Iris pigment epithelial cell (primary cell): ENCODE measurements around the gene LDAF1.
"Not testable (repeated sequence)": the region's sequence is repeated elsewhere in the genome, so short reads cannot be mapped to it uniquely, and the experiment has no call there.

Experiments used
- DNase-seq: peaks from one replicate; pipeline ENCODE4 v3.0.0-alpha.2; 2011; ENCODE audit warnings: low read depth

The LDAF1 gene

GRCh38 chr16:21158208-21159110 is at the start of gene LDAF1:
Gene LDAF1 (plus strand): TSS chr16:21158674. CDS start chr16:21161183, 2,509 bp downstream.
- DNase-seq: peak; percentile 79

GRCh38 chr16:21115551-21115950 is 42.9 kb upstream of the LDAF1 start:
- DNase-seq: not testable (repeated sequence)

- DNase-seq: peak; percentile 13
Measured at GRCh38 chr16:21116148-21116693, 42.3 kb upstream of the LDAF1 start.

GRCh38 chr16:21117567-21117966 is 40.9 kb upstream of the LDAF1 start:
- DNase-seq: no peak

DNA sequence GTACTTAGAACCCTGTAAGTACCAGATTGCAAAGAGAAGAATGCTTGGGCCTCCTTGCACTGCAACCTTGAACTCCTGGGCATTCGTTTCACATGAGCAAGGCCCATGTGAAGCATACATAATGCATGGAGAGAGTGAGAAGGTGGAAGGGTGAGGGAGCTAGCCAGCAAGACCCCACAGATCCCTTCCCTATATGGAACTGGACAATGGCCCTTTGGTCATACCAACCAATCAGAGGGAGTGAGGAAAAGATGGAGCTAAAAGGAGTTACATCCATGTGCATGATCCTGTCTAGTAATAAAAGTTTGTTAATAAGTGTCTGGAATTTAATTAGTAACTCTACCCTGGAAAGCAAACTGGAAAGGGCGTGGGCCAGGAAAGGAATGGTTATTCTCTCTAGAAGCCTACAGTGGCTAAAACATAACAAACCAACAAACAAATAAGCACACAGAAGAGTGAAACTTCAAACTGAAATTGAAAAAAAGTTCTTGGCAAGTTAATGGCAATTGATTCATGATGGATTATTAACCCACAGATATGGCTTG is 37.4 kb upstream of the LDAF1 start:
- no peak for DNase-seq

- no peak for DNase-seq
Measured at GRCh38 chr16:21125191-21125590, 33.3 kb upstream of the LDAF1 start.

GRCh38 chr16:21126518-21126917 is 32.0 kb upstream of the LDAF1 start:
- no peak for DNase-seq

GRCh38 chr16:21128991-21129390 is 29.5 kb upstream of the LDAF1 start:
- no peak for DNase-seq

DNA sequence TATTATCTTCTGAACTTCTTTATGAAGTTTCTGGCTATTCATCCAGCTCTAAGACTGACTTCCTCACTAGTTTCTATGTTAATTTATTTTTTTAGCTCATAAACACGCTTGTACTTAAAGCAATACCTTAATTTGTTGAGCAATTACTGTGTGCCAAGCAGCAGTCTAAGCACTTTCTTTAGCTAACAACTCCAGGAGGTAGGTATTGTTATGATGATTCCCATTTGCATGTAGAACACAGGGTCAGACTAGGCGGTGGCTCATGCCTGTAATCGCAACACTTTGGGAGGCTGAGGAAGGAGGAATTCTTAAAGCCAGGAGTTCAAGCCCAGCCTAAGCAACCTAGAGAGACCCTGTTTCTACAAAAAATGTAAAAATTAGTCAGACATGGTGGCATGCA is 27.7 kb upstream of the LDAF1 start:
- DNase-seq: no peak

- DNase-seq: no peak
Measured at GRCh38 chr16:21134053-21134452, 24.4 kb upstream of the LDAF1 start.

GRCh38 chr16:21145738-21146137 is 12.7 kb upstream of the LDAF1 start:
- no peak for DNase-seq

DNA sequence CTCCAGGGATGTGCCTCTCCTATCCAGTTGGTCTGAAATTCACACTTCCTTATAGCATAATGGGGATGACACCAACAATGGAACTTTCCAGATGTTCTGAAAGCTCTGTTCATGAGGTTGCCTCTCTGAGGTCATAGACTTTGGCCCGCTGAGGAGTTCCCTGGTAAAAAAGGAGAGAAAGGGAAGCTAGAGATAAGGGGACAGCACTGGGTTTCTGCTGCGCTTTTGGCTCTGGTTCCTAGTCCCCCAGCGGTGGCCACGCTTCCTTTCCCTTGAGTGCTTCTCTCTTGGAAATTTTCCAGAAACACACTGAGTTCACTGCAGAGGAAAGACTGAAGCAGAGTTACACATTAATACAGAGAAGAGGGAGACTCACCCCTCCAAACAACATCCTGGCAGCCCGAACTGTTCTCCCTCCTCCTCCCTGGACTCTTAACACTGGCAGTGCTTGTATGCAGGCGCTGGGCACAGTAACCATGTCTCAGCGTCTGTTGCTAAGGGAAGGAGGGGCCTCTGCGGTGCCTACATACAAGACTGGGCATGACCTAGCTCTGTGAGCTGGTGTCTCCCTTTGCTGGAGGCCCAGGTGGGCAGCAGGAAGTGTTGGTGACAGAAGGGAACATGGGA is 8.0 kb upstream of the LDAF1 start, which contains the start of gene DNAH3:
Gene DNAH3, minus strand, starts transcription at position 472 of the 627 bp plus-strand sequence. CDS start 527 bp downstream, outside the sequence.
- DNase-seq: no peak

DNA sequence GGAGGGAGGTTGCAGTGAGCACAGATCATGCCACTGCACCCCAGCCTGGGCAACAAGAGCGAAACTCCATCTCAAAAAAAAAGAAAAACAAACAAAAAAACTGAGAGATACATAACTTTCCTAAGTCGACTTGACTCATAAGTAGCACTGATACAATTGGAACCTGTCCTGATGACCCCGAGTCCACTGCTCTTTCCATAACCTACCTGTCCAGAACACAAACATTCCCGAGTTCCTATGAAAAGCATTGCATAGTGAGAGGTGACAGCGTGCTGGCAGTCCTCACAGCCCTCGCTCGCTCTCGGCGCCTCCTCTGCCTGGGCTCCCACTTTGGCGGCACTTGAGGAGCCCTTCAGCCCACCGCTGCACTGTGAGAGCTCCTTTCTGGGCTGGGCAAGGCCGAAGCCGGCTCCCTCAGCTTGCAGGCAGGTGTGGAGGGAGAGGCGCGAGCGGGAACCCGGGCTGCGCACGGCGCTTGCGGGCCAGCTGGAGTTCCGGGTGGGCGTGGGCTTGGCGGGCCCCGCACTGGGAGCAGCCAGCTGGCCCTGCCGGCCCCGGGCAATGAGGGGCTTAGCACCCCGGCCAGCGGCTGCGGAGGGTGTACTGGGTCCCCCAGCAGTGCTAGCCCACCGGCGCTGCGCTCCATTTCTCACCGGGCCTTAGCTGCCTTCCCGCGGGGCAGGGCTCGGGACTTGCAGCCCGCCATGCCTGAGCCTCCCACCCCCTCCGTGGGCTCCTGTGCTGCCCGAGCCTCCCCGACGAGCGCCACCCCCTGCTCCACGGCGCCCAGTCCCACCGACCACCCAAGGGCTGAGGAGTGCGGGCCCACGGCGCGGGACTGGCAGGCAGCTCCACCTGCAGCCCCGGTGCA is 6.1 kb upstream of the LDAF1 start:
- DNase-seq: not testable (repeated sequence)

- not testable (repeated sequence) for DNase-seq
Measured at GRCh38 chr16:21153124-21153729, 5.2 kb upstream of the LDAF1 start.

DNA sequence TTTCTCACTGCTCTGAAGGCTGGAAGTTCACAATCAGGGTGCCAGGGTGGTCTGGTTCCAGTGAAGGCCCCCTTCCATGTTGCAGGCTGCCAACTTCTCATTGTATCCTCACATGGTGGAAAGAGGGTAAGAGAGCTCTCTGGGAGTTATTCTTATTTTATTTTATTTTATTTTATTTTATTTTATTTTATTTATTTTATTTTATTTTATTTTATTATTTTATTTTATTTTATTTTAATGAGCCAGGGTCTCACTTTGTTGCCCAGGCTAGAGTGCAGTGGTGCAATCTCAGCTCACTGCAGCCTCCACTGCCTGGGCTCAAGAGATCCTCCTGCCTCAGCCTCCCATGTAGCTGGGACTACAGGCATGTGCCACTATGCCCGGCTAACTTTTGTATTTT is 2.5 kb upstream of the LDAF1 start:
- not testable (repeated sequence) for DNase-seq

DNA sequence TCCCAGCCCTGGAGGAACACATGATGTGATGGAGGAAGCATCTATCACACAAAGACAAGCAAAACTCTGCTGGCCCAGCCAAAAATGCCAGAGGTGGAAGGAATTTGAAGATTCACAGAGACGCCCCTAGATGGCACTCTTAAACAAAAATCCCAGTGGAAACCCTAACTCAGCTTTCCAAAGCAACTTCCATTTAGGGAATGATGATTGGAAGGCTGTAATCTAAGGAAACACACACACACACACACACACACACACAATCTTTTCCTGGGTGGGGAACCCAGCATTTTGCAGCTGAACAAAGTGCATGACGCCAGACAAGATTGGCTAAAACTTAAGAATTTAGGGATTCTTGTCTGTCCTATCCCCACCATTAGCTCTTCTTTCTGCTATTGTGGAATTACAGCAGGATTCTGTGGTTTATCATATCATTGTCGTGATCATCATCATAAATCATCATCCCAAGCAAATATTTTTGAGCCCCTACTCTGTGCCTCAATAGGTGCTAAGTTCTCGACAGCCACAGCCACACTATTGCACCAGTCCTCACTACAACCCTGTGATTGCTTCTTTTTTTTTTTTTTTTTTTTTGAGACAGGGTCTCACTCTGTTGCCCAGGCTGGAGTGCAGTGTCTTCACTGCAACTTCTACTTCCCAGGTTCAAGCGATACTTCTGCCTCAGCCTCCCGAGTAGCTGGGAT is 1.6 kb upstream of the LDAF1 start:
- DNase-seq: peak; percentile 53

DNA sequence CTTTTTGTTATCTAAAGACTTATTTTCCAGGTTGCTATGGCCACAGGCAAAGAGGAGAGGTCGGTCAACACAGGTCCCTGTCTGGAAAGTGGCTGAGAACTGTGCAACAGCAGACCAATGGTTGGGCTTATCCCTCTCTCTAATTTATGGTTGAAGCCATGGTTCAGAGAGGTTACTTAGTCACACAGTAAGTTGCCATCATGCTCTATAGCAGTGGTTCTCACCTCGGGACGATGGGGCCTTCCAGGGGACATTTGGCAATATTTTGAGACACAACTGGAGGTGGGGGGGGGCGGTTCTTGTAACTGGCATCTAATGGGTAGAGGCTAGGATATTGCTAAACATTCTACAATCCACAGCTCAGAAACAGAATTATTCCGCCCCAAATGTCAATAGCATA is 842 bp upstream of the LDAF1 start:
- DNase-seq: no peak

GRCh38 chr16:21159281-21159951 is 942 bp downstream of the LDAF1 start:
- peak; percentile 17 for DNase-seq

- no peak for DNase-seq
Measured at GRCh38 chr16:21160276-21160675, 1.8 kb downstream of the LDAF1 start.

GRCh38 chr16:21161211-21161610 is 2.7 kb downstream of the LDAF1 start:
- peak; percentile 32 for DNase-seq
